ENCODE measurements around the gene SELENOF. TPM values are rescaled to one million over a fixed set of nuclear protein-coding genes. Genes with fewer than 3 reads are reported as not detected.

Gene SELENOF
- total and polyA plus RNA-seq, 2 of the 4 experiments (the other 2 are of a cell fraction) = 60.0 to 153 TPM

DNA sequence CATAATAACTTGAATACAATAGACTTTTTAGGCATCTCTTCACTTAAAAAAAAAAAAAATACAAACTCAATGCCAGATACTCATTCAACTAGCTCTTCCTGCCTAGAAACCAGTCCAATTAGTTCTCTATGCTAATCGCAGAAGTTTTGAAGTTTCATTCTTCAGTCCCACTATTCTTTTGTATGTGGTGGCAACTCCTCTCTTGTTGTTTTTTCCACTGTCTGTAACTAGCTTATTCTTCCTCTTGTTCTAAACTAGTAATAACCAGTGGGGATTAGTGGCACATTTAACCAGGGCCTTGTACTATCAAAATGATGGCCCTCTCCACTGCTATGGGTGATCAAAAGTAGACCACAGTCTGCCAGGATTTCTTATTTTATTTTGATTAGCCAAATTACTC, 52.5 kb downstream of the SELENOF start:
- TF ChIP-seq CEBPB (IDR thresholded peaks at IDR 0.05; ENCODE audit: low read depth, low read length) (no peak), FOS (IDR thresholded peaks at IDR 0.05; ENCODE audit: low read depth, low read length) (no peak), MAZ (IDR thresholded peaks at IDR 0.05; ENCODE audit: borderline replicate concordance, low read depth, low read length) (no peak), POLR2A (IDR thresholded peaks at IDR 0.05; ENCODE audit: low read depth, low read length) (no peak), MAFK (IDR thresholded peaks at IDR 0.05; ENCODE audit: low read depth, low read length) (no peak), SMC3 (IDR thresholded peaks at IDR 0.05; ENCODE audit: low read depth, low read length) (no peak), BHLHE40 (IDR thresholded peaks at IDR 0.05; ENCODE audit: low read depth, low read length) (no peak), RFX5 (IDR thresholded peaks at IDR 0.05; ENCODE audit: low read depth, low read length) (no peak)
- TF ChIP-seq, protein P1, sequence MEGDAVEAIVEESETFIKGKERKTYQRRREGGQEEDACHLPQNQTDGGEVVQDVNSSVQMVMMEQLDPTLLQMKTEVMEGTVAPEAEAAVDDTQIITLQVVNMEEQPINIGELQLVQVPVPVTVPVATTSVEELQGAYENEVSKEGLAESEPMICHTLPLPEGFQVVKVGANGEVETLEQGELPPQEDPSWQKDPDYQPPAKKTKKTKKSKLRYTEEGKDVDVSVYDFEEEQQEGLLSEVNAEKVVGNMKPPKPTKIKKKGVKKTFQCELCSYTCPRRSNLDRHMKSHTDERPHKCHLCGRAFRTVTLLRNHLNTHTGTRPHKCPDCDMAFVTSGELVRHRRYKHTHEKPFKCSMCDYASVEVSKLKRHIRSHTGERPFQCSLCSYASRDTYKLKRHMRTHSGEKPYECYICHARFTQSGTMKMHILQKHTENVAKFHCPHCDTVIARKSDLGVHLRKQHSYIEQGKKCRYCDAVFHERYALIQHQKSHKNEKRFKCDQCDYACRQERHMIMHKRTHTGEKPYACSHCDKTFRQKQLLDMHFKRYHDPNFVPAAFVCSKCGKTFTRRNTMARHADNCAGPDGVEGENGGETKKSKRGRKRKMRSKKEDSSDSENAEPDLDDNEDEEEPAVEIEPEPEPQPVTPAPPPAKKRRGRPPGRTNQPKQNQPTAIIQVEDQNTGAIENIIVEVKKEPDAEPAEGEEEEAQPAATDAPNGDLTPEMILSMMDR (conservative IDR thresholded peaks at IDR 0.05; ENCODE audit: low read depth, low read length) = no peak
- Histone ChIP-seq H2AK9ac (replicated peaks; ENCODE audit: low read depth, low read length, poor library complexity) (no peak overlapping the region), H3K79me1 (ENCODE audit: low read depth in 1 of 2, low read length in 2 of 2) (peaks cover 6 to 16% of the 10 kb centered on the region in 2 experiments; a peak in 3 of 4 replicates), H2AFZ (replicated peaks; ENCODE audit: low read length, poor library complexity) (no peak overlapping the region), H2BK20ac (ENCODE audit: low read depth, low read length) (no peak overlapping the region), H2BK120ac (ENCODE audit: low read depth, low read length) (no peak overlapping the region), H3K9me1 (ENCODE audit: insufficient read depth, low read length) (no peaks in the 10 kb centered on the region), H4K91ac (ENCODE audit: insufficient read depth, low read depth, low read length) (no peak overlapping the region), H3K23ac (ENCODE audit: low read depth, low read length) (no peak overlapping the region), H3K27ac (ENCODE audit: insufficient read depth, low read length) (no peak overlapping the region), H4K20me1 (ENCODE audit: insufficient read depth, low read length) (no peaks in the 10 kb centered on the region; the same call in 1 of the 2 replicates), H3K27me3 (ENCODE audit: control insufficient read depth, insufficient read depth, low read length) (no peaks in the 10 kb centered on the region), H3K9me3 (ENCODE audit: control insufficient read depth, insufficient read depth, low read length) (no peaks in the 10 kb centered on the region), H3K4ac (ENCODE audit: low read depth, low read length) (no peak overlapping the region), H2BK15ac (ENCODE audit: low read depth, low read length) (no peak overlapping the region), H3K9ac (ENCODE audit: low read depth, low read length) (no peak overlapping the region), H2BK5ac (ENCODE audit: low read depth, low read length, poor library complexity, severe bottlenecking) (no peak overlapping the region), H4K8ac (ENCODE audit: low read depth in 2 of 2, low read length in 2 of 2) (no peak overlapping the region), H3K4me2 (ENCODE audit: low read depth, low read length) (no peak overlapping the region), H3K56ac (ENCODE audit: extremely low read depth, insufficient read depth, low read length) (no peak overlapping the region), H4K5ac (ENCODE audit: low read depth, low read length) (no peak overlapping the region), H3K4me1 (ENCODE audit: control insufficient read depth, insufficient read depth, low read length) (no peaks in the 10 kb centered on the region), H3K14ac (replicated peaks; ENCODE audit: low read depth, low read length) (no peak overlapping the region), H2AK5ac (ENCODE audit: low read depth, low read length) (no peak overlapping the region), H3K18ac (ENCODE audit: low read depth, low read length) (no peak overlapping the region), H3K36me3 (ENCODE audit: control insufficient read depth, insufficient read depth, low read length) (peaks cover 2% of the 10 kb centered on the region; the same call in 1 of the 2 replicates), H3K4me3 (ENCODE audit: insufficient read depth, low read depth, low read length) (no peak overlapping the region)
- intact Hi-C loops (cut with micrococcal nuclease) = no loop called here
- no TSS peak for BruUV-seq (replicated peaks)
- dilution Hi-C loops (cut with HindIII; ENCODE audit: low sequenced_read_pairs, unreplicated experiment) = no loop called here
- CTCF ChIA-PET = interaction anchor here (0.6 kb wide), 1 partner anchor 96 kb away, joined by 8 read pairs; no protein-coding TSS in a partner anchor
- in situ Hi-C loops (cut with MboI; ENCODE audit: low sequenced_read_pairs) = no loop called here
- DNase-seq (no peak), ATAC-seq (ENCODE audit: low read depth) (no peak)
- no CpG with 5 or more reads among the region's 1 CpG for WGBS, 2 experiments (ENCODE audit: extremely low coverage in 2 of 2, insufficient read length in 1 of 2)
- POLR2A ChIA-PET (ENCODE audit: unreplicated experiment) = no interaction called here

All from IMR-90 (cell line).